KMS-11 (cell line): ENCODE measurements around the gene YWHAB.

Experiments used
- H2AFZ ChIP-seq: fragments of 200-600 bp; sonication (generic); 2 replicates; pipeline ENCODE4 v1.6.1; 2016; ENCODE audit warnings: antibody characterized with exemption, mixed run types, low read depth
- H3K27ac ChIP-seq: fragments of 200-600 bp; sonication (generic); 2 replicates; pipeline ENCODE4 v1.6.1; 2016; ENCODE audit warnings: mild to moderate bottlenecking, mixed run types
- H3K27me3 ChIP-seq: fragments of 200-600 bp; sonication (generic); 2 replicates; pipeline ENCODE4 v1.6.1; 2017; ENCODE audit warnings: mild to moderate bottlenecking, low read depth, mixed run types, moderate library complexity; ENCODE audit not compliant: insufficient read depth
- H3K36me3 ChIP-seq: fragments of 200-600 bp; sonication (generic); 2 replicates; pipeline ENCODE4 v1.6.1; 2017; ENCODE audit warnings: mild to moderate bottlenecking, mixed run types; ENCODE audit not compliant: insufficient read depth
- H3K4me1 ChIP-seq: fragments of 200-600 bp; sonication (generic); 2 replicates; pipeline ENCODE4 v1.6.1; 2016; ENCODE audit warnings: mild to moderate bottlenecking, low read depth, mixed run types; ENCODE audit not compliant: poor library complexity, severe bottlenecking
- H3K4me2 ChIP-seq: fragments of 200-600 bp; sonication (generic); 2 replicates; pipeline ENCODE4 v1.7.0; 2016; ENCODE audit warnings: mild to moderate bottlenecking, mixed run types
- H3K4me3 ChIP-seq: fragments of 200-600 bp; sonication (generic); IDR thresholded peaks from 2 replicates; pipeline ENCODE4 v1.6.1; 2017; ENCODE audit warnings: low read depth, low read length, mixed read lengths; ENCODE audit not compliant: insufficient read depth
- H3K79me2 ChIP-seq: fragments of 200-600 bp; sonication (generic); 2 replicates; pipeline ENCODE4 v1.6.1; 2016; ENCODE audit warnings: low read depth, mixed run types; ENCODE audit not compliant: insufficient read depth
- H3K9ac ChIP-seq: fragments of 200-600 bp; sonication (generic); 2 replicates; pipeline ENCODE4 v1.6.1; 2016; ENCODE audit warnings: mild to moderate bottlenecking, mixed run types
- H4K20me1 ChIP-seq: fragments of 200-600 bp; sonication (generic); 2 replicates; pipeline ENCODE4 v1.6.1; 2016; ENCODE audit warnings: mild to moderate bottlenecking, mixed run types; ENCODE audit not compliant: insufficient read depth
- CTCF ChIP-seq: fragments of 200-600 bp; sonication (generic); conservative IDR thresholded peaks from 2 replicates; pipeline ENCODE4 v1.6.1; 2017; ENCODE audit warnings: low read depth, mild to moderate bottlenecking, antibody characterized with exemption, low read length, moderate library complexity, mixed read lengths

YWHAB gene

GRCh38 chr20:44901974-44902373, 16.5 kb downstream of the YWHAB start:
- Histone ChIP-seq H3K79me2 (peaks cover 34% of the 10 kb centered on the region), H3K4me3 (no peak overlapping the region), H4K20me1 (peaks cover 17% of the 10 kb centered on the region; the same call in 1 of the 2 replicates), H2AFZ (no peak overlapping the region), H3K9ac (no peak overlapping the region), H3K27me3 (no peaks in the 10 kb centered on the region), H3K4me2 (no peak overlapping the region), H3K36me3 (no peaks in the 10 kb centered on the region; the same call in 1 of the 2 replicates), H3K27ac (no peak overlapping the region), H3K4me1 (peaks cover 6% of the 10 kb centered on the region)
- TF ChIP-seq CTCF = no peak

GRCh38 chr20:44904377-44904776, 18.9 kb downstream of the YWHAB start:
- no peak overlapping the region for H3K27ac ChIP-seq
- H3K79me2 ChIP-seq = peaks cover 9% of the 10 kb centered on the region; the same call in 1 of the 2 replicates
- H3K4me2 ChIP-seq = no peak overlapping the region
- H3K4me1 ChIP-seq = peaks cover 8% of the 10 kb centered on the region
- no peak overlapping the region for H3K4me3 ChIP-seq
- no peaks in the 10 kb centered on the region; the same call in 1 of the 2 replicates for H3K36me3 ChIP-seq
- peaks cover 8% of the 10 kb centered on the region; the same call in 1 of the 2 replicates for H4K20me1 ChIP-seq
- no peak for TF ChIP-seq CTCF
- no peak overlapping the region for H3K9ac ChIP-seq
- no peak overlapping the region for H2AFZ ChIP-seq
- H3K27me3 ChIP-seq = no peaks in the 10 kb centered on the region

GRCh38 chr20:44908987-44909871, 23.7 kb downstream of the YWHAB start:
- Histone ChIP-seq H3K36me3 (no peaks in the 10 kb centered on the region; the same call in 1 of the 2 replicates), H3K79me2 (no peaks in the 10 kb centered on the region), H3K4me3 (no peak overlapping the region), H2AFZ (no peak overlapping the region), H3K4me2 (peak overlapping the region; percentile 96), H3K27me3 (no peaks in the 10 kb centered on the region), H3K9ac (no peak overlapping the region; the same call in 1 of the 2 replicates), H3K4me1 (peaks cover 18% of the 10 kb centered on the region), H3K27ac (no peak overlapping the region), H4K20me1 (no peaks in the 10 kb centered on the region)
- no peak for TF ChIP-seq CTCF

GRCh38 chr20:44909872-44910689, 24.6 kb downstream of the YWHAB start, which contains the start of gene PABPC1L:
PABPC1L (plus strand) TSS chr20:44910060; CDS start chr20:44910144, 84 bp downstream.
- no peaks in the 10 kb centered on the region for H3K27me3 ChIP-seq
- no peak for TF ChIP-seq CTCF
- H3K4me3 ChIP-seq = no peak within 1 kb of the TSS
- peak within 1 kb of the TSS; percentile 96 for H3K4me2 ChIP-seq
- peak within 1 kb of the TSS; percentile 54; the same call in 1 of the 2 replicates for H3K9ac ChIP-seq
- H4K20me1 ChIP-seq = no peaks in the 10 kb centered on the region
- no peaks in the 10 kb centered on the region; the same call in 1 of the 2 replicates for H3K36me3 ChIP-seq
- peaks cover 18% of the 10 kb centered on the region for H3K4me1 ChIP-seq
- peak within 1 kb of the TSS; percentile 90 for H2AFZ ChIP-seq
- H3K79me2 ChIP-seq = no peaks in the 10 kb centered on the region
- H3K27ac ChIP-seq = no peak within 1 kb of the TSS
